Measurements from ENCODE around the gene RAN.

RAN gene

DNA sequence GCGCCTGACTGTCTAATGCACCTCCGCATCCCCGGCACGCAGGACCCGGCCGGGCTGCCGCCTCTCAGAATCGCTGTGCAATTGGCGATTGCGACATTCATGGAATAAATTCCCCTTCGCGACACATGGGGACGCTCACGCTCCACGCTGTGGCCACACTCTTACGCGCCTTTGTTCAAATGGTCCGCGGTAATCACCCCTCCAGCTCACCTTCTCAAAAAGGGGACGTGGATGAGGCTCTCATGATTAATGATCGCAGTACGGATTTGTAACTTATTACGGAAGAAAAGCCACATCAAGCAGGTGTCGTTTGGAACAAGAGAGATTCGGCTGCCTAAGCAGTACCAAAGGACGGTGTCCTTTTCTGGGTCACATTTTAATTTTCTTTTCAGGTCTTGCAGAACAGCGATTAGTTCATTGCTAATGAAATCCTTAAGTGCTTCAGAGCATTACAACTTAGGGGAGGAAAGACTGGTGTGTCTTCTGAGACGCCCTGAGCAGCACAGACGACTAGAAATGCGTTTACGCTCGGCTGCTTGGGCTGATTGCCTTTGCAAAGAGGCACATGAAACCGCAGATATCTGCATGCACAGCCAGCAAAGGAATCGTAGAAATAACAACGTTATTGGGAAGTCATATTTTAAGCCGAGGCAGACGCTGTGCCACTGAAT lies 44.5 kb downstream of the RAN start:
- Histone ChIP-seq H3K36me3 (ENCODE audit: control insufficient read depth in 2 of 2, insufficient read depth in 2 of 2, low read length in 2 of 2) (no peaks in the 10 kb centered on the region), H3K27me3 (ENCODE audit: control insufficient read depth in 1 of 2, insufficient read depth in 2 of 2, low read length in 2 of 2) (peaks cover 0 to 3% of the 10 kb centered on the region in 2 donors), H3K9me3 (ENCODE audit: control insufficient read depth in 2 of 2, low read length in 2 of 2) (no peaks in the 10 kb centered on the region), H3K27ac (ENCODE audit: low read length) (no peak overlapping the region), H3K4me1 (ENCODE audit: control insufficient read depth, insufficient read depth, low read length) (peaks cover 7% of the 10 kb centered on the region), H3K4me3 (ENCODE audit: low read length in 2 of 2) (peak overlapping the region; percentile 59 to 73), H3K9ac (ENCODE audit: low read length in 2 of 2) (peak overlapping the region; percentile 14 to 29)

DNA sequence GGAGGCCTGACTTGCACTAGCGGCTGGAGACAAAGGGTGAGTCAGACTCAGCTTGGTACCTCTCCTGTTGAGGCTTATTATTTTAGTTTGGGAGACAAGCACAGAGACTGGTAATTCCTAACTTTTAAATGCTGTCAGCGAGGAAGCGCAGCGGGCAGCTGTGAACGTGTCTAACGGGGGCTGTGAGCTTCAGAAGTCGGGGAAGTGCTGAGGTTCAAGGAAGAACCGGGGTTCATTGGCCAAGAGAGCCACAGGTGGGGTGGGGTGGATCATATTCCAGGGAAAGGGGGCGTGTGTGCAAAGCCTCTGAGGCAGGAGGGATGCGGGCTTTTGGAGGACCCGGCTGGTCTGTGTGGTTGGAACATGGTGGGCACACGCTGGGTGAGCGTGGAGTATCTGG lies 45.7 kb downstream of the RAN start:
- H3K27me3 ChIP-seq (ENCODE audit: control insufficient read depth in 1 of 2, insufficient read depth in 2 of 2, low read length in 2 of 2), result peaks cover 0 to 3% of the 10 kb centered on the region in 2 donors
- H3K27ac ChIP-seq (ENCODE audit: low read length), result no peak overlapping the region
- H3K9me3 ChIP-seq (ENCODE audit: control insufficient read depth in 2 of 2, low read length in 2 of 2), result peaks cover 3 to 4% of the 10 kb centered on the region in 2 donors
- H3K4me1 ChIP-seq (ENCODE audit: control insufficient read depth, insufficient read depth, low read length), result peaks cover 7% of the 10 kb centered on the region
- no peak overlapping the region for H3K4me3 ChIP-seq (ENCODE audit: low read length in 2 of 2)
- H3K36me3 ChIP-seq (ENCODE audit: control insufficient read depth in 2 of 2, insufficient read depth in 2 of 2, low read length in 2 of 2), result no peaks in the 10 kb centered on the region
- H3K9ac ChIP-seq (ENCODE audit: low read length in 2 of 2), result no peak overlapping the region

DNA sequence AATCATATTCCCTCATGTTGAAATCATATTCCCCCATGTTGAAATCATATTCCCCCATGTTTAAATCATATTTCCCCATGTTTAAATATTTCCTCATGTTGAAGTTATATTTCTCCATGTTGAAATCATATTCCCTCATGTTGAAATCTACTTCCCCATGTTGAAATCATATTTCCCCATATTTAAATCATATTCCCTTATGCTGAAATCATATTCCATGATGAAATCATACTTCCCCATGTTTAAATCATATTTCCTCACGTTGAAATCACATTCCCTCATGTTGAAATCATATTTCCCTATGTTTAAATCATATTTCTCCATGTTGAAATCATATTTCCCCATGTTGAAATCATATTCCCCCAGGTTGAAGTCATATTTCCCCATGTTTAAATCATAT lies 47.2 kb downstream of the RAN start:
- H3K27ac ChIP-seq (ENCODE audit: low read length), result no peak overlapping the region
- no peak overlapping the region for H3K4me3 ChIP-seq (ENCODE audit: low read length in 2 of 2)
- H3K4me1 ChIP-seq (ENCODE audit: control insufficient read depth, insufficient read depth, low read length), result peaks cover 7% of the 10 kb centered on the region
- peaks cover 0 to 3% of the 10 kb centered on the region in 2 donors for H3K27me3 ChIP-seq (ENCODE audit: control insufficient read depth in 1 of 2, insufficient read depth in 2 of 2, low read length in 2 of 2)
- no peaks in the 10 kb centered on the region for H3K36me3 ChIP-seq (ENCODE audit: control insufficient read depth in 2 of 2, insufficient read depth in 2 of 2, low read length in 2 of 2)
- H3K9me3 ChIP-seq (ENCODE audit: control insufficient read depth in 2 of 2, low read length in 2 of 2), result peaks cover 3 to 4% of the 10 kb centered on the region in 2 donors
- no peak overlapping the region for H3K9ac ChIP-seq (ENCODE audit: low read length in 2 of 2)

DNA sequence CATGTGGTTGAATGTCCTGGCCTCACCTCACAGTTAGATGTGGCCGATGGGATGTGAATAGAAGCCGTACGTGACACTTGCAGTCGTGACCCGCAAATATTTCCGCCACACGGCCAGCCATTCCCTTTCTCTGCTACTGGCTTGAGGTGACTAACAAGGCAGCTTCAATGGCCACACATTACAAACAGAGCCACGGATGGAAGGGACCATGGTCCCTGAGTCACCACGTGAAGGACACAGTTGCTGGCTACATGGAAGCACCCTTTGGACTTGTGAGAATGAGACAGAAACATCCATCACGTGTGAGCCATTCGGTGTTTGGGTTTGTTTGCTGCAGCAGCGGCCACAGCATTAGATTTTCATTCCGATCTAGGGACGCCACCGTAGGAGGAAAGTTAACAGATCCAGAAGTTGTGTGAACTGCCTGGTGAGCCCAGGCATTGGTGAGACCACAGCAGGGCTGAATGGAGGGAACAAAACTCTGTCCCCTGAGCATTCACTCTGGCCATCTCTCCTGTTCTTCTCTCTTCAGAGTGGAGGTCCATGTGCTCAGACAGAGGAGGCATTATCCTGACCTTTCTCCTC lies 48.3 kb downstream of the RAN start:
- Histone ChIP-seq H3K9ac (ENCODE audit: low read length in 2 of 2) (no peak overlapping the region), H3K27ac (ENCODE audit: low read length) (no peak overlapping the region), H3K27me3 (ENCODE audit: control insufficient read depth in 1 of 2, insufficient read depth in 2 of 2, low read length in 2 of 2) (peaks cover 0 to 3% of the 10 kb centered on the region in 2 donors), H3K9me3 (ENCODE audit: control insufficient read depth in 2 of 2, low read length in 2 of 2) (peaks cover 3 to 4% of the 10 kb centered on the region in 2 donors), H3K36me3 (ENCODE audit: control insufficient read depth in 2 of 2, insufficient read depth in 2 of 2, low read length in 2 of 2) (no peaks in the 10 kb centered on the region), H3K4me3 (ENCODE audit: low read length in 2 of 2) (no peak overlapping the region), H3K4me1 (ENCODE audit: control insufficient read depth, insufficient read depth, low read length) (peaks cover 7% of the 10 kb centered on the region)

DNA sequence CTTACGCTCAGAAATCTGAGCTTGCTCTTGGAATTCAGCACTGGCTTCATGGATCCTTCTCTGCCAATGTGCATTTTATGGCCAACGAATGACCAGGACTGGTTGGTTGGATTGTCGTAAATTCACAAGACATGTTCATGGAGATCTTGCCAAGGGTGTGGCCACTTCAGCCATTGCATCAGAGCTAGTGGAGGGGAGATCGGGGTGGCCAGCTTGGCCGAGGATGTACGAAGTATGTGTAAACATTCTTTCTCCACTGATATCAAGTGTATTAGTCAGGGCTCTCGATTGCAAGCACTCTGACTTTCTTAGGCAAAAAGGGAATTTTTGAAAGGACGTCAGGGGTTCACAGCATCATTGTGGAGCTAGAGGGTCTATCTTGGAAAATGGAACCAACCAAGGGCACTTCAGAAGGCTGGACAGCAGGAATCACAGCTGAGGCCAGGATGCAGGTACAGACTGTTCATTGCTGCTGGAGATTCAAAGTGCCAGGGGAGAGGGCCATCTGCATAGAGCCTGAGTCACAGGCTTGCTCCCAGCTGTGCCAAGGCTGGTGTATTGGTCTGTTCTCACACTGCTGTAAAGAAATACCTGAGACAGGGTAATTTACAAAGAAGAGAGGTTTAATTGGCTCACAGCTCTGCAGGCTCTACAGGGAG lies 49.0 kb downstream of the RAN start:
- Histone ChIP-seq H3K9me3 (ENCODE audit: control insufficient read depth in 2 of 2, low read length in 2 of 2) (peaks cover 3 to 4% of the 10 kb centered on the region in 2 donors), H3K27ac (ENCODE audit: low read length) (no peak overlapping the region), H3K4me1 (ENCODE audit: control insufficient read depth, insufficient read depth, low read length) (peaks cover 7% of the 10 kb centered on the region)

DNA sequence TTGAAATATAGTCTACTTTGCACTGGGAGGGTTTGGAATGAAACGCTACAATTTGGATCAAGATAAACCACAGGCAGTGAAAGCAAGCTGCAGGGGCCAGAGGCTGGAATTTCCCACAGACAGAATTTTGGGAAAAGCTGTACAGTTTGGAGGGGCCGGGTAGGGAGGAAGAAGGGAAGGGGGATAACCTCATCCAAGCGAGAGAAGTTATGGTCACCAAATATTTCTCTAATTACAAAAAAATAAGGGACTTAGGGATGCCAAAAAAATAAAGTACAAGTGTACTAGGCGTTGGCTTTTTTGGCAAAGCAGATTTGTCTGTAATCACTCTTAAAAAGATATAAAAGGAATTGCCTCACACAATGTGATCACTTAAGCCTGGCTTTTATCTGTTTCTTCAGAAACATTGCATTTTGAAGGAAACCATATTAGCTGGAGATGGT lies 50.7 kb downstream of the RAN start:
- H3K27ac ChIP-seq (ENCODE audit: low read length), result no peak overlapping the region
- H3K36me3 ChIP-seq (ENCODE audit: control insufficient read depth in 2 of 2, insufficient read depth in 2 of 2, low read length in 2 of 2), result no peaks in the 10 kb centered on the region

More for the DNA sequence above, 49.0 kb downstream of the RAN start:
- H3K9ac ChIP-seq (ENCODE audit: low read length in 2 of 2), result no peak overlapping the region
- H3K27me3 ChIP-seq (ENCODE audit: control insufficient read depth in 1 of 2, insufficient read depth in 2 of 2, low read length in 2 of 2), result no peaks in the 10 kb centered on the region
- H3K4me3 ChIP-seq (ENCODE audit: low read length in 2 of 2), result no peak overlapping the region
- no peaks in the 10 kb centered on the region for H3K36me3 ChIP-seq (ENCODE audit: control insufficient read depth in 2 of 2, insufficient read depth in 2 of 2, low read length in 2 of 2)

DNA sequence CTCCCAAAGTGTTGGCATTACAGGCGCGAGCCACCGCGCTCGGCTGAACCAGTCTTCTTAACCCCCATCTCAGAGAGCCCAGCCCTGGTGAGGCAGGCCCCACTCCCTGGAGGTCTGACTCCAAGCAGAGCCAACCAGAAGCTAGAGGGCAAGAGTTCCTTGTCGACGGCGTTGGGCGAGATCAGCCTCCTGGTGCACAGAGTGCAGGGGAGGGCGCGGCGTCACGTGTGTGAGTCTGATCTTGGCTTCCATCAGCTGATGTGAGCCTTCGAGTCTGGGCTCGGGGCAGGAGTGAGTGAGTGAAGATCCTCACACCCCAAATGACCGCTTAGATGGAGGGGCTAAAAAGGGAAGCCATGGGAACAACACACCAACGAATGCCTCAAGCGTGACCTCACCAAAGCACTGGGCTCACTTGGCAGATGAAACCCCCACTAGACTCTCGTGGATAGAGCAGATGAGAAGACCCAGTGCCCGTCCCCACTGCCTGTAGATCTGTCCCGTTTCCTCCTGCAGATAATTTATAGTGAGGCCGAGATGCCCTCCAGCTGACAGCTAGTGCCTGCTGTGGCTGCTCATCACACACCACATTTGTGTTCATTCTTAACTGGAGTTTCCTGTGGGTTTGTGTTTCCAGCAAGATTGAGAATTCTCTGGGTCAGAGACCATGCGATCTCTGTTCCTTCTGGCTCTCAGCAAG lies 53.2 kb downstream of the RAN start:
- peaks cover 3 to 4% of the 10 kb centered on the region in 2 donors for H3K9me3 ChIP-seq (ENCODE audit: control insufficient read depth in 2 of 2, low read length in 2 of 2)
- H3K27ac ChIP-seq (ENCODE audit: low read length), result no peak overlapping the region
- H3K4me1 ChIP-seq (ENCODE audit: control insufficient read depth, insufficient read depth, low read length), result no peaks in the 10 kb centered on the region
- H3K36me3 ChIP-seq (ENCODE audit: control insufficient read depth in 2 of 2, insufficient read depth in 2 of 2, low read length in 2 of 2), result no peaks in the 10 kb centered on the region
- H3K4me3 ChIP-seq (ENCODE audit: low read length in 2 of 2), result no peak overlapping the region
- no peak overlapping the region for H3K9ac ChIP-seq (ENCODE audit: low read length in 2 of 2)
- peaks cover 0 to 2% of the 10 kb centered on the region in 2 donors for H3K27me3 ChIP-seq (ENCODE audit: control insufficient read depth in 1 of 2, insufficient read depth in 2 of 2, low read length in 2 of 2)

More for the DNA sequence above, 50.7 kb downstream of the RAN start:
- Histone ChIP-seq H3K4me3 (ENCODE audit: low read length in 2 of 2) (no peak overlapping the region), H3K27me3 (ENCODE audit: control insufficient read depth in 1 of 2, insufficient read depth in 2 of 2, low read length in 2 of 2) (no peaks in the 10 kb centered on the region), H3K4me1 (ENCODE audit: control insufficient read depth, insufficient read depth, low read length) (no peaks in the 10 kb centered on the region), H3K9me3 (ENCODE audit: control insufficient read depth in 2 of 2, low read length in 2 of 2) (peaks cover 3 to 4% of the 10 kb centered on the region in 2 donors), H3K9ac (ENCODE audit: low read length in 2 of 2) (no peak overlapping the region)

DNA sequence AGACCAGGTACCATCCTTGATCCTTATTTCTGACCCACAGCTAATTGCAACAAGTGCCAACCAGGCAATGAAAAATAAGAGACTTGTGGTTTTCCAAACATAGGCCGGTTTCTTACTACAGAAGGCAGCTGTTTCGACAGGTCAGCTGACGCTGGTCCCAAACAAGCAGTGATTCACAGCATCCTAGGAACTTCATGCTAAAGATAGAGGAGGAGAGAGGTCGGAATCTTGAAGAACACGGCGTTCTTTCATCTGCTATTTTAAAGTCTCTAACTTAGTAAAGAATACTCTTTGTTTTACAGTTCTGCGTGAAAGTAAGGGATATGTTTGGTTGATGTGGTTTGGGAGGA lies 53.8 kb downstream of the RAN start:
- no peak overlapping the region for H3K27ac ChIP-seq (ENCODE audit: low read length)
- H3K9me3 ChIP-seq (ENCODE audit: control insufficient read depth in 2 of 2, low read length in 2 of 2), result peaks cover 3 to 4% of the 10 kb centered on the region in 2 donors
- H3K27me3 ChIP-seq (ENCODE audit: control insufficient read depth in 1 of 2, insufficient read depth in 2 of 2, low read length in 2 of 2), result peaks cover 0 to 2% of the 10 kb centered on the region in 2 donors
- H3K9ac ChIP-seq (ENCODE audit: low read length in 2 of 2), result no peak overlapping the region
- H3K4me3 ChIP-seq (ENCODE audit: low read length in 2 of 2), result no peak overlapping the region
- no peaks in the 10 kb centered on the region for H3K36me3 ChIP-seq (ENCODE audit: control insufficient read depth in 2 of 2, insufficient read depth in 2 of 2, low read length in 2 of 2)
- no peaks in the 10 kb centered on the region for H3K4me1 ChIP-seq (ENCODE audit: control insufficient read depth, insufficient read depth, low read length)

Data from stomach smooth muscle (tissue), 2 donors.